ENCODE data around the gene MTCH1.

Gene MTCH1

DNA sequence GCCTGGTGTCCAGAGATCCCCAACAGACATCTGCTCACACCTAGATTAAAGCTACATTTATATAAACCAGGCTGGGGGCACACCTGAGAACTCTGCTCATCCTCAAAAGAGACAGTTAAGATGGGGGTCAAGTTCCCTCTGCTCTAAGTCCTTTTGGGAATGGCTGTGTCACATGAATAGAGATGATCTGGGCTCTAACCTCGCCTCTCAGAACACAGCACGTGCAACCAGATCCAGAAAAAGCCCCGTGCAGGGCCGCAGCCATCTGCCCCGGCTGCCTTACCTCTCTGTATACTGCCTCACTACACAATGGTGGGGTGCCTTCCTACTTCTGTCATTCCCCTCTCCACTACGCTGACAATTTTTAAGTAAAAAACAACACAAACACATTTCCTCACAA lies 5.9 kb downstream of the MTCH1 start:
- no peak for TF ChIP-seq CTCF (IDR thresholded peaks at IDR 0.05)

DNA sequence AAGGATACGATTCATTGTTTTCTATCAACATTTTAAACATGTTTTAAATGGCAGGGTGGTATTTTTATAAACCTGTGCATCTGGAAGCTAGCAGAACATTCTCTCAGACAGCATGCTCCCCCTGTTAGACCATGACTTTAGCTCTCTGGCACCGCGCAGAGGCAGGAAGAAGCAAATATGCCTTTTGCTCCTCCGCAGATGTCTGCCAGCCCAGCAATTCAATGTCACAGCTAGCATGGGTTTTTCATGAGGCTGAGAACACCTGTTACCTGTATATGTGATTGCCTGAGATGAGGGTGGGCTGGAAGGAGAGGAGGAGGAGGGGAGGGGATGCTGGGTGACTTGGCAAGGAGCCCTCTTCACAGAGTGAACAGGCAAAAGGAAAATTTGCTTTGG lies 6.7 kb downstream of the MTCH1 start:
- TF ChIP-seq CTCF (IDR thresholded peaks at IDR 0.05), result peak; percentile 52

DNA sequence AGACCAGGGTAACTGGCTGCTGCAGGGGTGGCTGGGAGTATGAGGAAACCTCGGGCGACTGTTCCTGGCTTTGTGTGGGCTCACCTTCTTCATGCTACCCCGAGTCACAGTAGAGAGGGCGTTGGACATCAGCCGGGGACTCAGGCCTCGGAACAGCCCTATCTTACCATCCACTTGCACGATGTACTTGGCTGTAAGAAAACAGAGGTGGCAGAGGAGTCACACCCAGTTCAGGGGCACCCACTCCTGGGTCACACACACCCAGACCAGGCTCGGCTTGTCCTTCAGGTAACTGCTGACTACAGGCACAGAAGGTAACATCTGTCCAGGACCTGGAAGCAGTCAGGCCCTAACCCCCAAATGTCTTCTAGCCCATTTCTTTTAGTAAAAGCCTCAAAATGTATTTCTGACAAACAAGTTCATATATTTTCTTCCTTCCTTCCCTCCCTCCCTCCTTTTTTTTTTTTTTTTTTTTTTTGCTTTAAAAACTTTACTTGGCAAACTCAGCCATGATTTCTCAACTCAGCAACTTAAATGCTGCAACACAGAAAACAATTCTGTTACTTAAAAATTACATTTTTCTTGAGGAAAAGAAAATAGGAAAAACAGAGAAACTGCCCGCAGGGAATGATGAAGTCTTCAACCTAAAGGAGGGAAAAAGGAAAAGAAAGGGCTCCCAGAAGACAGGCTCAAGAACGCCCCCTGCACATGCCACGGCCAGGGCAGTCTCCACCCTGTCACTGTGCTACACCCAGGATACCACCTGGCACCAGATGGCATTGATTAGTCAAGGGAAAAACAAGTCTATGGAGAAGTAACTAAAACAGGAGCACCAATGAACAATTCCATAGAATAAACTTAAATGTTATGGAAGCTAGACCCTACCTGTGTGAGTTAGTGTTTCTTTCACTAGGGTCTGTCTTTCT lies 7.3 kb downstream of the MTCH1 start:
- no peak for TF ChIP-seq CTCF (IDR thresholded peaks at IDR 0.05)

DNA sequence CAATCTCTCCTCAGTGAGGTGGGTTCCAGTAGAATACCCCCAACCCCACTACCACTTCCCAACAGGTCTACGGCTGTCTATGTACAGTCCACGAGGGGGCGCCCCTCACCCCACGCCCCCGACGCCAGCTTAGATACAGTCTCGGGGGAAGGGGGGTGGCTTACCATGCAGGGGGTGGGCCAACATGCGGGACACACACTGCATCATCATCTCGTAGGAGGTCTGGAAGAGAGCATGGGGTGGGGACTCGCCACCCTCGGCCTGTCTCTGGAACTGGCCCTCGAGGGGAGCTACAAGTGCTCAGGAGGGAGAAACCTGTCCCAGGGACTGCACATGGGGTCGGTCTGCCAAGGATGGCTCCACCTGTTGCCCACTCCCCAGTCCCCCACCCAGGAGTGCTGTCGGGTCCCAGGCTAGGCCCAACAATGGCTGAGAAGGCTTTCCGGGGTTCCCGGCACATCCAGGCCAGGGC lies 8.5 kb downstream of the MTCH1 start:
- TF ChIP-seq CTCF (IDR thresholded peaks at IDR 0.05), result peak; percentile 28; the same call in 1 of the 2 replicates

DNA sequence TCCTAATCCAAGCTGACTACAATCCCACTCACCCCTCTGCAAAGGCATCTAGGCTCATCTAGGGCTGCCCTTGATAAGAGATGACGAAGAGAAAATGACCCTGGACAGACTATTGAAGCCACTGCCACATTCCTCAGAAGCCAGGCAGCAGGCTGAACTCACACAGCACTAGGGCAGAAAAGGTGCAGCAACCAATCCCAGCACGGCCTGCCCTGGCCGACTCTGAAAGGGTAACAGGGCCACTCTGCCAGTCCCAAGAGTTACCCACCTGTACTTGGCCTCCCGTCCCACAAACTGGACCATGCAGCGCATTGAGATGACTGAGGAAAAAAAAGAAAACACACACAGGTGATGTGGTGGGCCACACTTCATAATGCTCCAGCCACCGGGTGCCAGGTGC lies 9.1 kb downstream of the MTCH1 start:
- no peak for TF ChIP-seq CTCF (IDR thresholded peaks at IDR 0.05)

- TF ChIP-seq CTCF (IDR thresholded peaks at IDR 0.05), result no peak
Measured at GRCh38 chr6:36976509-36976908, 9.5 kb downstream of the MTCH1 start.

GRCh38 chr6:36976007-36976264 lies 10.1 kb downstream of the MTCH1 start:
- no peak for TF ChIP-seq CTCF (IDR thresholded peaks at IDR 0.05)
